ENCODE measurements around the gene PGA5.
A peak's percentile ranks its signal among the peaks of the same experiment; 100 is the strongest.

PGA5 gene

DNA sequence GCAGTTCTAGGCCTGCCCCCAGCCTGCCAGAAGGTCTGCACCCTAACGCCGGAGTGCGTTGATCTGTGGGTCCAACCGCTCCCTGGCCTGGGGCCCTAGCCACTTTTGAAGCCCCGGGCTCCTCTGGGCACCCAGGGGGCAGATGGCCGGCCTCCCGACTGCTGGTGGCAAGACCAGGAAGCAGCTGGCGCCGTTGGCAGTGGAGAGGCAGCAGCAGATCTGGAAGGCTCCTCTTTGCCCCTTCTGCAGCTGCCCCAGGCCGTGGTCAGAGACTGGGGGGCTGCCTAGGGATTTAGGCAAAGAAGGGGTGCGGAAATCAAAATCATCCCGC, 54.6 kb downstream of the PGA5 start:
- peaks cover 12% of the 10 kb centered on the region; the same call in 1 of the 2 replicates for H3K36me3 ChIP-seq (ENCODE audit: insufficient read depth, low read length)
- no peaks in the 10 kb centered on the region for H3K79me2 ChIP-seq (ENCODE audit: control insufficient read depth, insufficient read depth, low read length, unreplicated experiment)
- H3K4me3 ChIP-seq (ENCODE audit: low read depth, low read length) = no peak overlapping the region
- H3K27ac ChIP-seq (ENCODE audit: low read depth, low read length) = no peak overlapping the region
- no peaks in the 10 kb centered on the region for H3K27me3 ChIP-seq (ENCODE audit: insufficient read depth, low read length)
- H2AFZ ChIP-seq (ENCODE audit: low read length, unreplicated experiment) = no peak overlapping the region
- H3K4me1 ChIP-seq (ENCODE audit: control insufficient read depth, insufficient read depth, low read length, unreplicated experiment) = peaks cover 32% of the 10 kb centered on the region

GRCh38 chr11:61297341-61297740, 56.4 kb downstream of the PGA5 start:
- Histone ChIP-seq H3K4me3 (ENCODE audit: low read depth, low read length) (peak overlapping the region; percentile 7; the same call in 1 of the 2 replicates), H3K27ac (ENCODE audit: low read depth, low read length) (peak overlapping the region; percentile 84), H3K4me1 (ENCODE audit: control insufficient read depth, insufficient read depth, low read length, unreplicated experiment) (peaks cover 32% of the 10 kb centered on the region), H3K79me2 (ENCODE audit: control insufficient read depth, insufficient read depth, low read length, unreplicated experiment) (no peaks in the 10 kb centered on the region), H2AFZ (ENCODE audit: low read length, unreplicated experiment) (no peak overlapping the region), H3K27me3 (ENCODE audit: insufficient read depth, low read length) (no peaks in the 10 kb centered on the region), H3K36me3 (ENCODE audit: insufficient read depth, low read length) (peaks cover 28% of the 10 kb centered on the region; the same call in 1 of the 2 replicates)

GRCh38 chr11:61297746-61298145, 56.8 kb downstream of the PGA5 start:
- no peaks in the 10 kb centered on the region for H3K79me2 ChIP-seq (ENCODE audit: control insufficient read depth, insufficient read depth, low read length, unreplicated experiment)
- peaks cover 32% of the 10 kb centered on the region; the same call in 1 of the 2 replicates for H3K36me3 ChIP-seq (ENCODE audit: insufficient read depth, low read length)
- H3K4me1 ChIP-seq (ENCODE audit: control insufficient read depth, insufficient read depth, low read length, unreplicated experiment) = peaks cover 32% of the 10 kb centered on the region
- H3K27ac ChIP-seq (ENCODE audit: low read depth, low read length) = peak overlapping the region; percentile 84
- H3K4me3 ChIP-seq (ENCODE audit: low read depth, low read length) = 0 out of 2 replicates have a peak overlapping the region, but pooled peaks have one; percentile 7
- no peaks in the 10 kb centered on the region for H3K27me3 ChIP-seq (ENCODE audit: insufficient read depth, low read length)
- no peak overlapping the region for H2AFZ ChIP-seq (ENCODE audit: low read length, unreplicated experiment)

DNA sequence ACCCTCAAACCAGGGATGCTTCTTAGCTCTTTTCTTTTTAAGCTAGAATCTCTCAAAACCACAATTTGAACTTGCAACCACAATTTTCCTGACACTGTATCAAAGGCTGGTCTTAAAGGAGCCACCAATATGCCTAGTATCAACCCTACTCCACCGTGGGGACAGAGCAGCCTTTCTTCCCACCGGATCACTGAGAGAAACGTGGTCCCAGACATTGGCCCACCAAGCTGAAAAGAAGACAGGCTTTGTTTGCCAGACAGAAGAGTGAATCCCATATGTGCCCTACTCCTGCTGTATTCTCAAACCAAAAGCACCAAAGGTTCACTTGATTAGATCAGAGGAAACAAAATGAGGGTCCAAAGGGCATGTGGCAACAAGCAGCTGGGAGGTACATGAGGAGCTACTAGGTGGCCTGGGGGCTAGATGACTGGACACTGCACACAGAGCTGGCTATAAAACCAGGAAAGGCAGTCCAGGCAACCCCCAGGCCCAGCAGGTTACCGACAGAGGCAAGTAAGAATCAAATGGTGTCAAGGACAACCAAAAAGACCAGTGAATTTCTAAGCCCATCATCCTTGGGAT, 57.8 kb downstream of the PGA5 start:
- no peak overlapping the region for H3K4me3 ChIP-seq (ENCODE audit: low read depth, low read length)
- no peak overlapping the region for H2AFZ ChIP-seq (ENCODE audit: low read length, unreplicated experiment)
- H3K36me3 ChIP-seq (ENCODE audit: insufficient read depth, low read length) = peaks cover 34% of the 10 kb centered on the region; the same call in 1 of the 2 replicates
- peak overlapping the region; percentile 84 for H3K27ac ChIP-seq (ENCODE audit: low read depth, low read length)
- H3K4me1 ChIP-seq (ENCODE audit: control insufficient read depth, insufficient read depth, low read length, unreplicated experiment) = peaks cover 28% of the 10 kb centered on the region
- H3K27me3 ChIP-seq (ENCODE audit: insufficient read depth, low read length) = no peaks in the 10 kb centered on the region
- no peaks in the 10 kb centered on the region for H3K79me2 ChIP-seq (ENCODE audit: control insufficient read depth, insufficient read depth, low read length, unreplicated experiment)

Data from ACC112 (cell line).